22Rv1 (cell line): ENCODE data around the gene GSTM1.

Experiments used
- ZFX ChIP-seq: fragments of 450-650 bp; IDR thresholded peaks from 2 replicates; pipeline ENCODE4 v1.6.1; 2017; ENCODE audit warnings: antibody characterized with exemption, borderline replicate concordance
- TF ChIP-seq, protein P1 (sequence below): fragments of 450-650 bp; IDR thresholded peaks from 2 replicates; pipeline ENCODE4 v1.5.1; 2017; ENCODE audit warnings: mild to moderate bottlenecking

DNA sequence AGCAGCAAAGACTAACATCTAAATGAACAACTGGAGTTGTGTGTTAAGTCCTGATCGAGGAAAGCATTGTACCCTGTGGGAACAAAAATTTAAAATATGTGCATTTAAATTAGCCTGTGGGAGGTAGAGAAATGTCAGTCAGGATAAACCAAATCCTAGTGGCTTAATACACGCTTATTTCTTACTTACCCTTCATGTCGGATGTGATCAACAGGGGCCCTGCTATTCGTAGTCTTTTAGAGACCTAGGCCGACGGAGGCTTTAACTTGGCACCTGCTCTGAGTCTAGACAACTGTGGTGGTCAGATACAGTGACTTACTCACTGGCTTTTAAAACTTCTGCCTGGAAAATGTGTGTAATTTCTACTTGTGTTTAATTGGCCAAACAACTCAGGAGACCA, 43.0 kb downstream of the GSTM1 start:
- TF ChIP-seq, protein P1, sequence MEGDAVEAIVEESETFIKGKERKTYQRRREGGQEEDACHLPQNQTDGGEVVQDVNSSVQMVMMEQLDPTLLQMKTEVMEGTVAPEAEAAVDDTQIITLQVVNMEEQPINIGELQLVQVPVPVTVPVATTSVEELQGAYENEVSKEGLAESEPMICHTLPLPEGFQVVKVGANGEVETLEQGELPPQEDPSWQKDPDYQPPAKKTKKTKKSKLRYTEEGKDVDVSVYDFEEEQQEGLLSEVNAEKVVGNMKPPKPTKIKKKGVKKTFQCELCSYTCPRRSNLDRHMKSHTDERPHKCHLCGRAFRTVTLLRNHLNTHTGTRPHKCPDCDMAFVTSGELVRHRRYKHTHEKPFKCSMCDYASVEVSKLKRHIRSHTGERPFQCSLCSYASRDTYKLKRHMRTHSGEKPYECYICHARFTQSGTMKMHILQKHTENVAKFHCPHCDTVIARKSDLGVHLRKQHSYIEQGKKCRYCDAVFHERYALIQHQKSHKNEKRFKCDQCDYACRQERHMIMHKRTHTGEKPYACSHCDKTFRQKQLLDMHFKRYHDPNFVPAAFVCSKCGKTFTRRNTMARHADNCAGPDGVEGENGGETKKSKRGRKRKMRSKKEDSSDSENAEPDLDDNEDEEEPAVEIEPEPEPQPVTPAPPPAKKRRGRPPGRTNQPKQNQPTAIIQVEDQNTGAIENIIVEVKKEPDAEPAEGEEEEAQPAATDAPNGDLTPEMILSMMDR = no peak
- no peak for TF ChIP-seq ZFX
